GM13976 (cell line): ENCODE results near the gene ADGRE1.
"Not testable (repeated sequence)": the region's sequence is repeated elsewhere in the genome, so short reads cannot be mapped to it uniquely, and the experiment has no call there.

Experiments used
- DNase-seq: peaks from one replicate; pipeline ENCODE4 v3.0.0; 2012; ENCODE audit warnings: low spot score
- in situ Hi-C: fragments of 300-500 bp; cut with MboI; formaldehyde crosslinking; loops from one replicate; pipeline ENCODE4 v1.12.0; 2022; ENCODE audit warnings: low sequenced_read_pairs, mixed read lengths, inconsistent platforms; ENCODE audit not compliant: unreplicated experiment
- TF ChIP-seq, protein P1 (sequence below): IDR thresholded peaks from 2 replicates; pipeline ENCODE4 v1.5.1; 2012; ENCODE audit warnings: borderline replicate concordance, mild to moderate bottlenecking; ENCODE audit not compliant: insufficient read depth; ENCODE audit errors: extremely low read depth, missing control alignments, control extremely low read depth

The ADGRE1 gene

DNA sequence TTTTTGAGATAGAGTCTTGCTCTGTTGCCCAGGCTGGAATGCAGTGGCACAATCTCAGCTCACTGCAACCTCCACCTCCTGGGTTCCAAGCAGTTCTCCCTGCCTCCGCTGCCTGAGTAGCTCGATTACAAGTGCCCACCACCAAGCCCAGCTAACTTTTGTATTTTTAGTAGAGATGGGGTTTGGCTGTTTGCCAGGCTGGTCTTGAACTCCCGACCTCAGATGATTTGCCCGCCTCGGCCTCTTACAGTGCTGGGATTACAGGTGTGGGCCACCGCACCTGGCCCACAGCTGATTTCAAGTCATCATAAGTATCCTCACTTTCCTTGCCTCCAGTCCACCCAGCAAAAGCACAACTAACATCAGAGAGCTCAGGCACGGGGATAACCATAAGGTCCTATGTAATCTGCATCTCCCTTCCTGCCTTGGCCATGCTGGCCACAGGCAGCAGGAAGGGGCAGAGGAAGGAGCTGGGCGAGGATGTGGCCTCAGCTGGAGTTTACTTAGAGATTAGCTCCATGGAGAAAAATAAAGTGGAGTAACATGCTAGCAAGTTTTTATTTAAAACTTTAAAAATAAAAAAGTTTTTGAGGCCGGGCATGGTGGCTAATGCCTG is 22.9 kb upstream of the ADGRE1 start:
- TF ChIP-seq, protein P1, sequence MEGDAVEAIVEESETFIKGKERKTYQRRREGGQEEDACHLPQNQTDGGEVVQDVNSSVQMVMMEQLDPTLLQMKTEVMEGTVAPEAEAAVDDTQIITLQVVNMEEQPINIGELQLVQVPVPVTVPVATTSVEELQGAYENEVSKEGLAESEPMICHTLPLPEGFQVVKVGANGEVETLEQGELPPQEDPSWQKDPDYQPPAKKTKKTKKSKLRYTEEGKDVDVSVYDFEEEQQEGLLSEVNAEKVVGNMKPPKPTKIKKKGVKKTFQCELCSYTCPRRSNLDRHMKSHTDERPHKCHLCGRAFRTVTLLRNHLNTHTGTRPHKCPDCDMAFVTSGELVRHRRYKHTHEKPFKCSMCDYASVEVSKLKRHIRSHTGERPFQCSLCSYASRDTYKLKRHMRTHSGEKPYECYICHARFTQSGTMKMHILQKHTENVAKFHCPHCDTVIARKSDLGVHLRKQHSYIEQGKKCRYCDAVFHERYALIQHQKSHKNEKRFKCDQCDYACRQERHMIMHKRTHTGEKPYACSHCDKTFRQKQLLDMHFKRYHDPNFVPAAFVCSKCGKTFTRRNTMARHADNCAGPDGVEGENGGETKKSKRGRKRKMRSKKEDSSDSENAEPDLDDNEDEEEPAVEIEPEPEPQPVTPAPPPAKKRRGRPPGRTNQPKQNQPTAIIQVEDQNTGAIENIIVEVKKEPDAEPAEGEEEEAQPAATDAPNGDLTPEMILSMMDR: no peak
- in situ Hi-C loops: loop anchor here (10.0 to 25.0 kb wide), 3 partner anchors 120 to 352 kb away; partner anchors contain the start of gene TUBB4A
- DNase-seq: no peak

DNA sequence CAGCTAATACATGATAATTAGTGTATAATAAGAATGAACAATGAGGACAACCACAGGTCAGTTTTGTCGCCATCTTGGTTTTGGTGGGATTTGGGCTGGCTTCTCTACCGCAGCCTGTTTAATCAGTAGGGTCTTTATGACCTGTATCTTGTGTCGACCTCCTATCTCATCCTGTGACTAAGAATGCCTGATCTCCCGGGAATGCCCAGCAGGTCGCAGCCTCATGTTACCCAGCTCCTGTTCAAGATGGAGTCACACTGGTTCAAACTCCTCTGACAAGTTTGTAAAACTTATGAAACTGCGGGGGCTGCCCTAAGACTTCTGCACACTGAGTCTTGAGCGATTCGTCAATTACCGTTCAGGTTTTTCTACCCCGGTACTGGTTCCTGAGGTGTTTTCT is 21.5 kb upstream of the ADGRE1 start:
- TF ChIP-seq, protein P1: no peak
- in situ Hi-C loops: loop anchor here (10.0 to 25.0 kb wide), 3 partner anchors 121 to 354 kb away; partner anchors contain the start of gene TUBB4A
- no peak for DNase-seq

DNA sequence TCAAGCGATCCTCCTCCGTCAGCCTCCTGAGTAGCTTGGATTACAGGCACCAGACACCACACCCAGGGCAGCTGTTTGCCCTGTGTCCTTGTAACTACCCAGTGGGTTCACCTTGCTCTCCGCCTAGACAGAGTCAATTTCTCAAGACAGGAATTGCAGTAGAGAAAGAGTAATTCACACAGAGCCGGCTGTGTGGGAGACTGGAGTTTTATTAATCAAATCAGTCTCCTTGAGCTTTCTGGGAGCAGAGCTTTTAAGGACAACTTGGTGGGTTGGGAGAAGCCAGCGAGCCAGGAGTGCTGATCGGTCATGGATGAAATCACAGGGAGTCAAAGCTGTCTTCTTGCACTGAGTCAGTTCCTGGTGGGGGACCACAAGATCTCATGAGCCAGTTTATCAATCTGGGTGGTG is 20.6 kb upstream of the ADGRE1 start:
- no peak for DNase-seq
- TF ChIP-seq, protein P1: no peak
- in situ Hi-C loops: loop anchor here (10.0 to 25.0 kb wide), 3 partner anchors 122 to 354 kb away; partner anchors contain the start of gene TUBB4A

DNA sequence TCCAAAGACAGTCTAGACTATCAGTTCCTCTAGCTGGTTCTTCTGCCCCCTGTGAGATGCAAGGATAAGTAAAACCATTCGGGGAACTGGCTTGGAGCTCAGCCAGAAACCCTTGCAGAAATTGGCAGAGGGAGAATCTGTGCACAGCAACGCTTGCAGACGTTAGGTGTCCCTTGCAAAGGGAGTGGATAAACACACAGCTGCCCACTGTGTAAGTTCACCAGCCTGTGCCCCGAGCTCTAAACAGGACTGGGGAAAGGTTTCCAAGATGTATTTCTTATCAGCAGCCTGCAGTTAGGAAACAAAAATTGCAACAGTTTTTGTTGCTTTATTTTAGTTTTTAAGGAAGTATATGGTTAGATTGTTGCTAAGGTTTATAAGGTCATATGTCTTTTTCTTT is 19.0 kb upstream of the ADGRE1 start:
- TF ChIP-seq, protein P1: no peak
- in situ Hi-C loops: loop anchor here (10.0 to 25.0 kb wide), 3 partner anchors 124 to 356 kb away; partner anchors contain the start of gene TUBB4A
- DNase-seq: no peak

DNA sequence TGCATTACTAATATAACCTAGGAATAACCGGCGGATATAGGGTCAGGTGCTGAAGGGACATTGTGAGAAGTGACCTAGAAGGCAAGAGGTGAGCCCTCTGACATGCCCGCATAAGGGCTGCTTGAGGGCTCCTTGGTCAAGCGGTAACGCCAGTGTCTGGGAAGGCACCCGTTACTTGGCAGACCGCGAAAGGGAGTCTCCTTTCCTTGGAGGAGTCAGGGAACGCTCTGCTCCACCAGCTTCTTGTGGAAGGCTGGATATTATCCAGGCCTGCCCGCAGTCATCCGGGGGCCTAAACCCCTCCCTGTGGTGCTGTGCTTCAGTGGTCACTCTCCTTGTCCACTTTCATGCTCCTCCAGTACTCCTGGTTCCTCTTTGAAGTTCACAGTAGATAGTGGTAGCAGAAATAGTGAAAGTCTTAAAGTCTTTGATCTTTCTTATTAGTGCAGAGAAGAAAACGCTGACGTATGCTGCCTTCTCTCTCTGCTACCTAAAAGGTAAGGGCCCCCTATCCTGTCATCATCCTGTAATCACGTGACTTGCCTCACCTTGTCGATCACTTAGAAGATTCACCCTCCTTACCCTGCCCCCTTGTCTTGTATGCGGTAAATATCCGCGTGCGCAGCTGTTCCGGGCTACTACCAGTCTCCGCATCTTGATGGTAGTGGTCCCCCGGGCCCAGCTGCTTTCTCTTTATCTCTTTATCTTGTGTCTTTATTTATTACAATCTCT is 18.1 kb upstream of the ADGRE1 start:
- DNase-seq: not testable (repeated sequence)
- in situ Hi-C loops: loop anchor here (10.0 to 25.0 kb wide), 3 partner anchors 125 to 357 kb away; partner anchors contain the start of gene TUBB4A

DNA sequence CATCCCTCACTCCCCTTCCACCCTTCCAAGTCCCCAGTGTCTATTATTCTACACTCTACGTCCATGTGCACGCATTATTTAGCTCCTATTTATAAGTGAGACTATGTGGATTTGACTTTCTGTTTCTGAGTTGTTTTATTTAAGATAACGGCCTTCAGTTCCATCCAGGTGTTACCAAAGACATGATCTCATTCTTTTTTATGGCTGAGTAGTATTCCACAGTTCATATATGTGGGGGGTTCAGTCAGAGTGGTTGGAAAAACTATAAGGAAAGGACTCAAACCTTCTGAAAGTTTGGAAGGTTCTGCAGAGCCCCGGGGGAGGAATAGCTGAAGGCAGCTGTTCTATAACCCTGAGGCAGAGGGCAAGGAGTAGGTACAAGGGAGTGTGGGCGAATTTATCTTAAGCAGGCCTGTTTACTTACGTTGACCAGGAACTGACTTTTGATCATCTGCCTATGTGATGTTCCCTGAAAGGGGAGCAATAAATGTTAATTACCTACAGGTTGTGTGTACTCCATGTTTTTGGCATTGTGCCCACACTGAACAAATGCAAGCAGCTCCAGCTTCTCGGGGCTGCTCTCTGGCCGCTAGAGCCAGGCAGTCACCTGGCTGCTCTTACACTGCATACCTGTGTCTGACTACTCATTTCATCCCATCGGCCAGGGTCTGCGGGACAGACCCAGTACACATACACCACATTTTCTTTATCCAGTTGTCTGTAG is 13.5 kb upstream of the ADGRE1 start:
- DNase-seq: no peak
- TF ChIP-seq, protein P1: no peak
- in situ Hi-C loops: loop anchor here (25.0 kb wide), 1 partner anchor 362 kb away; the partner anchor contains the start of gene TUBB4A

DNA sequence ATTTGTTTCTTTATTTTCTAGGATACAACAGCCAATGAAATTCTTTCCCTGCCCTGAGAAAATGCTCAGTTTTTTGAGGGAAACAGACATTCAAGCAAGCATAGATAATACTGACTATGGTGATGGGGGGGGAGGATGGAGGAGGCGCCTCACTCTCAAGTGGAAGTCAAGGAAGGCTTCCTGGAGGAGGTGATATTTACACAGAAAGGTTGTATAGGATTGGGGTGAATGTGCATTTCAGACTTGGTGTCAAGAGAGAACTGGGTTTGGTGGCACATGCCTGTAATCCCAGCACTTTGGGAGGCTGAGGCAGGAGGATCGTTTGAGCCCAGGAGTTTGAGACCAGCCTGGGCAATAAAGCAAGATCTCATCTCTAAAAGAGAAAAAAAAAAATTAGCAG is 12.2 kb upstream of the ADGRE1 start:
- DNase-seq: no peak
- TF ChIP-seq, protein P1: no peak
- in situ Hi-C loops: no loop called here
